ENCODE results near the gene ORAI2. TPM values are rescaled to one million over a fixed set of nuclear protein-coding genes. Genes with fewer than 3 reads are reported as not detected.

Gene ORAI2
- total and polyA plus RNA-seq, 2 of the 13 experiments (the other 11 are each of a cell fraction or from before 2014, with no cell fraction given), result 3.0 to 6.0 TPM

DNA sequence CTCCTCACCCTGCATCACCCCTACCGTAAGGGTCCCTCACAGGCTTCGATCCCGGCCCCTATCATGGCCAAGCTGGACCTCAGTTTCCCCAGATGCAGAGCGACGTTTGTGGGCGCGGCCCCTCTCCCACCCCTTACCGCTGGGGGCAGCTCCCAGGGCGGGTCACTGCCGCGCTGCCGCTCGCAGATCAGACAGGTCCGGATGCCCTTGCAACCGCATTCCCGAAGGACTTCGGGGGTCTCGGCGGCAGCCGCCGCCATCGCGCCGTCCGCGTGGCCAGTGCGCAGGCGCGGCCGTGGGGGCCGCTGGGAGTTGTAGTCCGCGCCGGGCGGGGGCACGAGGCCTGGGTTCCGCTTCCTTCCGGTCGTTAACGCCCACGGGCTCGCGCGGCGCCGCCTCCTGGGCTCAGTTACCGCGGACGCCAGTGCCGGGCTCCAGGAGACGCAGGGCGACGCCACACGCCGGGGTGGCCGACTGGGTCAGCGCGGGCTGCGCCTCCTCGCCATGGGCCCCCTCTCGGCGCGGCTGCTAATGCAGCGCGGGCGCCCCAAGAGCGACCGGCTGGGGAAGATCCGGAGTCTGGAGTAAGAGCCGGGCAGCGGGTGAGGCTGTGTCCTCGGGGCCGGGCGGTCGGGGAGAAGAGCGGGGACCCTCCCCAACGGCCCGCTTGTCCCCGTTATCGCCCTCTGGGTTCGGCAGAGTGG, 31.4 kb downstream of the ORAI2 start, which contains the start of the genes ALKBH4 and LRWD1 (continued):
- TF ChIP-seq ZSCAN25 (CRISPR knock-in tag; IDR thresholded peaks at IDR 0.05) (no peak), ADNP (CRISPR knock-in tag; IDR thresholded peaks at IDR 0.05) (no peak), HOXA3 (CRISPR knock-in tag; IDR thresholded peaks at IDR 0.05) (peak; percentile 87; the same call in 1 of the 2 replicates), HNRNPH1 (optimal IDR thresholded peaks at IDR 0.05; ENCODE audit: low read depth, low read length) (no peak), CCAR2 (optimal IDR thresholded peaks at IDR 0.05; ENCODE audit: low read depth, low read length) (no peak), TARDBP (CRISPR knock-in tag; IDR thresholded peaks at IDR 0.05) (peak; percentile 83), POLR2AphosphoS2 (IDR thresholded peaks at IDR 0.05; ENCODE audit: low read depth, low read length) (no peak), ZNF160 (CRISPR knock-in tag; IDR thresholded peaks at IDR 0.05) (no peak), HIVEP1 (CRISPR knock-in tag; IDR thresholded peaks at IDR 0.05) (no peak), YY1 (IDR thresholded peaks at IDR 0.05; ENCODE audit: insufficient read depth, insufficient replicate concordance, low read depth, low read length) (peak; percentile 94), ZNF766 (CRISPR knock-in tag; IDR thresholded peaks at IDR 0.05; ENCODE audit: borderline replicate concordance) (peak; percentile 88), ZSCAN21 (CRISPR knock-in tag; IDR thresholded peaks at IDR 0.05; ENCODE audit: borderline replicate concordance) (no peak), ZSCAN31 (CRISPR knock-in tag; IDR thresholded peaks at IDR 0.05; ENCODE audit: low read depth) (peak; percentile 83; the same call in 1 of the 2 replicates), SP2 (CRISPR knock-in tag; IDR thresholded peaks at IDR 0.05) (no peak; the same call in 1 of the 2 replicates), NRL (CRISPR knock-in tag; IDR thresholded peaks at IDR 0.05; ENCODE audit: borderline replicate concordance) (peak; percentile 90; the same call in 1 of the 2 replicates), GATA4 (IDR thresholded peaks at IDR 0.05; ENCODE audit: borderline replicate concordance, low read depth) (no peak), GATAD1 (CRISPR knock-in tag; IDR thresholded peaks at IDR 0.05) (peak; percentile 90), EED (CRISPR knock-in tag; IDR thresholded peaks at IDR 0.05) (peak; percentile 41), ZBTB1 (CRISPR knock-in tag; IDR thresholded peaks at IDR 0.05; ENCODE audit: borderline replicate concordance) (no peak), BHLHE40 (IDR thresholded peaks at IDR 0.05; ENCODE audit: low read length) (0 out of 2 replicates have a peak, but pooled peaks have one; percentile 37)
- TF ChIP-seq, protein P1, sequence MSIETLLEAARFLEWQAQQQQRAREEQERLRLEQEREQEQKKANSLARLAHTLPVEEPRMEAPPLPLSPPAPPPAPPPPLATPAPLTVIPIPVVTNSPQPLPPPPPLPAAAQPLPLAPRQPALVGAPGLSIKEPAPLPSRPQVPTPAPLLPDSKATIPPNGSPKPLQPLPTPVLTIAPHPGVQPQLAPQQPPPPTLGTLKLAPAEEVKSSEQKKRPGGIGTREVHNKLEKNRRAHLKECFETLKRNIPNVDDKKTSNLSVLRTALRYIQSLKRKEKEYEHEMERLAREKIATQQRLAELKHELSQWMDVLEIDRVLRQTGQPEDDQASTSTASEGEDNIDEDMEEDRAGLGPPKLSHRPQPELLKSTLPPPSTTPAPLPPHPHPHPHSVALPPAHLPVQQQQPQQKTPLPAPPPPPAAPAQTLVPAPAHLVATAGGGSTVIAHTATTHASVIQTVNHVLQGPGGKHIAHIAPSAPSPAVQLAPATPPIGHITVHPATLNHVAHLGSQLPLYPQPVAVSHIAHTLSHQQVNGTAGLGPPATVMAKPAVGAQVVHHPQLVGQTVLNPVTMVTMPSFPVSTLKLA (IDR thresholded peaks at IDR 0.05), result peak; percentile 62; the same call in 1 of the 2 replicates
- TF ChIP-seq, protein P2, sequence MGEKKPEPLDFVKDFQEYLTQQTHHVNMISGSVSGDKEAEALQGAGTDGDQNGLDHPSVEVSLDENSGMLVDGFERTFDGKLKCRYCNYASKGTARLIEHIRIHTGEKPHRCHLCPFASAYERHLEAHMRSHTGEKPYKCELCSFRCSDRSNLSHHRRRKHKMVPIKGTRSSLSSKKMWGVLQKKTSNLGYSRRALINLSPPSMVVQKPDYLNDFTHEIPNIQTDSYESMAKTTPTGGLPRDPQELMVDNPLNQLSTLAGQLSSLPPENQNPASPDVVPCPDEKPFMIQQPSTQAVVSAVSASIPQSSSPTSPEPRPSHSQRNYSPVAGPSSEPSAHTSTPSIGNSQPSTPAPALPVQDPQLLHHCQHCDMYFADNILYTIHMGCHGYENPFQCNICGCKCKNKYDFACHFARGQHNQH (CRISPR knock-in tag; IDR thresholded peaks at IDR 0.05), result peak; percentile 38
- TF ChIP-seq, protein P3, sequence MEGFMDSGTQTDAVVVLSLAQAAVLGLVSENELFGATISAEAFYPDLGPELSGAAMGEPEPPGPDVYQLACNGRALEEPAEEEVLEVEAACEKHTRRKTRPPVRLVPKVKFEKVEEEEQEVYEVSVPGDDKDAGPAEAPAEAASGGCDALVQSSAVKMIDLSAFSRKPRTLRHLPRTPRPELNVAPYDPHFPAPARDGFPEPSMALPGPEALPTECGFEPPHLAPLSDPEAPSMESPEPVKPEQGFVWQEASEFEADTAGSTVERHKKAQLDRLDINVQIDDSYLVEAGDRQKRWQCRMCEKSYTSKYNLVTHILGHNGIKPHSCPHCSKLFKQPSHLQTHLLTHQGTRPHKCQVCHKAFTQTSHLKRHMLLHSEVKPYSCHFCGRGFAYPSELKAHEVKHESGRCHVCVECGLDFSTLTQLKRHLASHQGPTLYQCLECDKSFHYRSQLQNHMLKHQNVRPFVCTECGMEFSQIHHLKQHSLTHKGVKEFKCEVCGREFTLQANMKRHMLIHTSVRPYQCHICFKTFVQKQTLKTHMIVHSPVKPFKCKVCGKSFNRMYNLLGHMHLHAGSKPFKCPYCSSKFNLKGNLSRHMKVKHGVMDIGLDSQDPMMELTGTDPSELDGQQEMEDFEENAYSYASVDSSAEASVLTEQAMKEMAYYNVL (CRISPR knock-in tag; IDR thresholded peaks at IDR 0.05; ENCODE audit: borderline replicate concordance), result no peak; the same call in 1 of the 2 replicates
- TF ChIP-seq, protein P4, sequence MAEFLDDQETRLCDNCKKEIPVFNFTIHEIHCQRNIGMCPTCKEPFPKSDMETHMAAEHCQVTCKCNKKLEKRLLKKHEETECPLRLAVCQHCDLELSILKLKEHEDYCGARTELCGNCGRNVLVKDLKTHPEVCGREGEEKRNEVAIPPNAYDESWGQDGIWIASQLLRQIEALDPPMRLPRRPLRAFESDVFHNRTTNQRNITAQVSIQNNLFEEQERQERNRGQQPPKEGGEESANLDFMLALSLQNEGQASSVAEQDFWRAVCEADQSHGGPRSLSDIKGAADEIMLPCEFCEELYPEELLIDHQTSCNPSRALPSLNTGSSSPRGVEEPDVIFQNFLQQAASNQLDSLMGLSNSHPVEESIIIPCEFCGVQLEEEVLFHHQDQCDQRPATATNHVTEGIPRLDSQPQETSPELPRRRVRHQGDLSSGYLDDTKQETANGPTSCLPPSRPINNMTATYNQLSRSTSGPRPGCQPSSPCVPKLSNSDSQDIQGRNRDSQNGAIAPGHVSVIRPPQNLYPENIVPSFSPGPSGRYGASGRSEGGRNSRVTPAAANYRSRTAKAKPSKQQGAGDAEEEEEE (CRISPR knock-in tag; IDR thresholded peaks at IDR 0.05; ENCODE audit: borderline replicate concordance), result 0 out of 2 replicates have a peak, but pooled peaks have one; percentile 74

All from HepG2 (cell line).